Measurements from ENCODE around the gene RUNX2. TPM values are rescaled to one million over a fixed set of nuclear protein-coding genes. Genes with fewer than 3 reads are reported as not detected.

RUNX2 gene
- total and polyA plus RNA-seq, 2 experiments from 2014 or later: 0.66 to 1.7 TPM

DNA sequence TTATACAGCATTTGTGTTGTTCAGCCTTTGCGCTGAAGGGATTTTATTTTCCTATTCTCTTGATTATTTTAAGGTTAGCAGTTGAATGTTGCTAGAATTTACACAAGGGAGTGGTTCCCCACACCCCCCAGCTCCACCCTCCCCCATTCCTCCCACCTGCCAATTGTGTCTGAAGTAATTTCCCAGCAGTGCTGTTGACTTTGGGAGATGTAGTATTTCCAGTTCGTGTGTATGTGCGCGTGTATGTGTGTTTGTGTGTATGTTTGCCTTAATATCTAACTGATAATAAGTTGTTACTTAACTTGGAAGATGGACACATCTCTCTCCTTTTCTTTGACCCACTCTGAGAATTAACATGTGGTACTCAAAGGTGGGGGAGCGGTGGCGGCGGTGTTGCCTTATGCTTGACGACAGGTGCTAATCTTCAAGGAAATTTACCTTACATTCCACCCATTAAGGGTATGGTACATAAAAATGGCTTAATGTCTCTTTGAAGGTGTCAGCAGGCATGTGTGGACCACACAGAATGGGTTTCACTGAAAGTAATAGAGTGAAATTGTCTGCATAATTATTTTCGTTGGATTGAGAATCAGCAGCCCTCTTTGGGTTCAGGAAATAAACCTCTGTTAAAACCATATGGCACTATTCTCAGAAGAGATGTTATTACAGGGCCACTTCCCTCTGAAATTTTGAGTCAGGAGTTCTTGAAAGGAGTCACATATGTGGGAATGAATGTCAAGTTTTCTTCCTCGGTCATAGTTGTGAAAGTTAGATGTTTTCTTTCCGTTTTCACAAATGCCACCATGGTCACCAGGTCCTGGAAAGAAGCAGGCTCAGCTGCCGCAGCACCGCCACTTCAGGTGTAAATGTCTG is 145.2 kb downstream of the RUNX2 start (continued):
- TF ChIP-seq JUNB (IDR thresholded peaks at IDR 0.05; ENCODE audit: unreplicated experiment): no peak
- no peak for TF ChIP-seq EZH2phosphoT487 (IDR thresholded peaks at IDR 0.05; ENCODE audit: unreplicated experiment)
- TF ChIP-seq POLR2AphosphoS5 (IDR thresholded peaks at IDR 0.05; ENCODE audit: low read depth): no peak
- TF ChIP-seq EZH2 (IDR thresholded peaks at IDR 0.05; ENCODE audit: low read depth, unreplicated experiment): no peak
- TF ChIP-seq ZNF331 (CRISPR knock-in tag; IDR thresholded peaks at IDR 0.05; ENCODE audit: low read depth): no peak
- TF ChIP-seq ZNF114 (CRISPR knock-in tag; IDR thresholded peaks at IDR 0.05): no peak
- TF ChIP-seq, protein P1, sequence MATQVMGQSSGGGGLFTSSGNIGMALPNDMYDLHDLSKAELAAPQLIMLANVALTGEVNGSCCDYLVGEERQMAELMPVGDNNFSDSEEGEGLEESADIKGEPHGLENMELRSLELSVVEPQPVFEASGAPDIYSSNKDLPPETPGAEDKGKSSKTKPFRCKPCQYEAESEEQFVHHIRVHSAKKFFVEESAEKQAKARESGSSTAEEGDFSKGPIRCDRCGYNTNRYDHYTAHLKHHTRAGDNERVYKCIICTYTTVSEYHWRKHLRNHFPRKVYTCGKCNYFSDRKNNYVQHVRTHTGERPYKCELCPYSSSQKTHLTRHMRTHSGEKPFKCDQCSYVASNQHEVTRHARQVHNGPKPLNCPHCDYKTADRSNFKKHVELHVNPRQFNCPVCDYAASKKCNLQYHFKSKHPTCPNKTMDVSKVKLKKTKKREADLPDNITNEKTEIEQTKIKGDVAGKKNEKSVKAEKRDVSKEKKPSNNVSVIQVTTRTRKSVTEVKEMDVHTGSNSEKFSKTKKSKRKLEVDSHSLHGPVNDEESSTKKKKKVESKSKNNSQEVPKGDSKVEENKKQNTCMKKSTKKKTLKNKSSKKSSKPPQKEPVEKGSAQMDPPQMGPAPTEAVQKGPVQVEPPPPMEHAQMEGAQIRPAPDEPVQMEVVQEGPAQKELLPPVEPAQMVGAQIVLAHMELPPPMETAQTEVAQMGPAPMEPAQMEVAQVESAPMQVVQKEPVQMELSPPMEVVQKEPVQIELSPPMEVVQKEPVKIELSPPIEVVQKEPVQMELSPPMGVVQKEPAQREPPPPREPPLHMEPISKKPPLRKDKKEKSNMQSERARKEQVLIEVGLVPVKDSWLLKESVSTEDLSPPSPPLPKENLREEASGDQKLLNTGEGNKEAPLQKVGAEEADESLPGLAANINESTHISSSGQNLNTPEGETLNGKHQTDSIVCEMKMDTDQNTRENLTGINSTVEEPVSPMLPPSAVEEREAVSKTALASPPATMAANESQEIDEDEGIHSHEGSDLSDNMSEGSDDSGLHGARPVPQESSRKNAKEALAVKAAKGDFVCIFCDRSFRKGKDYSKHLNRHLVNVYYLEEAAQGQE (IDR thresholded peaks at IDR 0.05; ENCODE audit: unreplicated experiment): no peak

DNA sequence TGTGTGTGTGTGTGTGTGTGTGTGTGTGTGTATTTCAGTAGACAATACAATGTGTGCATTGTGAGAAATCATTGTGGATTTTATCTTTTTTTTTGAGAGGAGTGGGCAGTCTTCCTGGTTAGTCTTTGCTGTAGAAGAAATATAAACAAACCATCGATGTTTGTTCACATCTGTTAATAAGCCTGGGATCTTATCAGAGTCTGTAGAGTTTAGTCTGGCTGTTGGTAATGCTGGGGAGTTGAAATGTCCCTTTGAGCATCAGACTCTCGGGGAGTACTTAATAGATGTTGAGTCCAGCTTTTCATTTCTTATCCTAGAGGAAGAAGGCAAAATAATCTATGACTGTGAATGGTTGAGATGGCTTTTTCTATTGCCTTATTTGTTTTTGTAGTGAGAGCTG is 146.2 kb downstream of the RUNX2 start:
- Histone ChIP-seq H3K79me2 (replicated peaks; ENCODE audit: insufficient read depth) (no peaks in the 10 kb centered on the region), H3K36me3 (ENCODE audit: insufficient read depth) (no peaks in the 10 kb centered on the region), H3K4me1 (ENCODE audit: insufficient read depth) (peaks cover 5% of the 10 kb centered on the region; the same call in 1 of the 2 replicates), H3K4me3 (no peak overlapping the region), H3K27me3 (ENCODE audit: insufficient read depth) (no peaks in the 10 kb centered on the region), H3K4me2 (no peak overlapping the region), H3F3A (replicated peaks; ENCODE audit: low read depth) (no peaks in the 10 kb centered on the region), H3K27ac (ENCODE audit: low read depth) (no peak overlapping the region), H2AFZ (no peak overlapping the region), H4K20me1 (replicated peaks; ENCODE audit: insufficient read depth) (no peaks in the 10 kb centered on the region), H3K9me2 (ENCODE audit: insufficient read depth) (no peaks in the 10 kb centered on the region)
- peaks cover 3% of the 10 kb centered on the region; the same call in 2 of the 3 replicates for H3K4me1 Mint-ChIP-seq
- H3K4me3 Mint-ChIP-seq: no peak overlapping the region
- no peak overlapping the region for H3K27ac Mint-ChIP-seq
- DNase-seq (ENCODE audit: low spot score) (no peak), ATAC-seq (no peak)
- H3K36me3 Mint-ChIP-seq (ENCODE audit: low read depth): no peaks in the 10 kb centered on the region
- no peaks in the 10 kb centered on the region for H3K9me3 Mint-ChIP-seq
- TF ChIP-seq, protein P2, sequence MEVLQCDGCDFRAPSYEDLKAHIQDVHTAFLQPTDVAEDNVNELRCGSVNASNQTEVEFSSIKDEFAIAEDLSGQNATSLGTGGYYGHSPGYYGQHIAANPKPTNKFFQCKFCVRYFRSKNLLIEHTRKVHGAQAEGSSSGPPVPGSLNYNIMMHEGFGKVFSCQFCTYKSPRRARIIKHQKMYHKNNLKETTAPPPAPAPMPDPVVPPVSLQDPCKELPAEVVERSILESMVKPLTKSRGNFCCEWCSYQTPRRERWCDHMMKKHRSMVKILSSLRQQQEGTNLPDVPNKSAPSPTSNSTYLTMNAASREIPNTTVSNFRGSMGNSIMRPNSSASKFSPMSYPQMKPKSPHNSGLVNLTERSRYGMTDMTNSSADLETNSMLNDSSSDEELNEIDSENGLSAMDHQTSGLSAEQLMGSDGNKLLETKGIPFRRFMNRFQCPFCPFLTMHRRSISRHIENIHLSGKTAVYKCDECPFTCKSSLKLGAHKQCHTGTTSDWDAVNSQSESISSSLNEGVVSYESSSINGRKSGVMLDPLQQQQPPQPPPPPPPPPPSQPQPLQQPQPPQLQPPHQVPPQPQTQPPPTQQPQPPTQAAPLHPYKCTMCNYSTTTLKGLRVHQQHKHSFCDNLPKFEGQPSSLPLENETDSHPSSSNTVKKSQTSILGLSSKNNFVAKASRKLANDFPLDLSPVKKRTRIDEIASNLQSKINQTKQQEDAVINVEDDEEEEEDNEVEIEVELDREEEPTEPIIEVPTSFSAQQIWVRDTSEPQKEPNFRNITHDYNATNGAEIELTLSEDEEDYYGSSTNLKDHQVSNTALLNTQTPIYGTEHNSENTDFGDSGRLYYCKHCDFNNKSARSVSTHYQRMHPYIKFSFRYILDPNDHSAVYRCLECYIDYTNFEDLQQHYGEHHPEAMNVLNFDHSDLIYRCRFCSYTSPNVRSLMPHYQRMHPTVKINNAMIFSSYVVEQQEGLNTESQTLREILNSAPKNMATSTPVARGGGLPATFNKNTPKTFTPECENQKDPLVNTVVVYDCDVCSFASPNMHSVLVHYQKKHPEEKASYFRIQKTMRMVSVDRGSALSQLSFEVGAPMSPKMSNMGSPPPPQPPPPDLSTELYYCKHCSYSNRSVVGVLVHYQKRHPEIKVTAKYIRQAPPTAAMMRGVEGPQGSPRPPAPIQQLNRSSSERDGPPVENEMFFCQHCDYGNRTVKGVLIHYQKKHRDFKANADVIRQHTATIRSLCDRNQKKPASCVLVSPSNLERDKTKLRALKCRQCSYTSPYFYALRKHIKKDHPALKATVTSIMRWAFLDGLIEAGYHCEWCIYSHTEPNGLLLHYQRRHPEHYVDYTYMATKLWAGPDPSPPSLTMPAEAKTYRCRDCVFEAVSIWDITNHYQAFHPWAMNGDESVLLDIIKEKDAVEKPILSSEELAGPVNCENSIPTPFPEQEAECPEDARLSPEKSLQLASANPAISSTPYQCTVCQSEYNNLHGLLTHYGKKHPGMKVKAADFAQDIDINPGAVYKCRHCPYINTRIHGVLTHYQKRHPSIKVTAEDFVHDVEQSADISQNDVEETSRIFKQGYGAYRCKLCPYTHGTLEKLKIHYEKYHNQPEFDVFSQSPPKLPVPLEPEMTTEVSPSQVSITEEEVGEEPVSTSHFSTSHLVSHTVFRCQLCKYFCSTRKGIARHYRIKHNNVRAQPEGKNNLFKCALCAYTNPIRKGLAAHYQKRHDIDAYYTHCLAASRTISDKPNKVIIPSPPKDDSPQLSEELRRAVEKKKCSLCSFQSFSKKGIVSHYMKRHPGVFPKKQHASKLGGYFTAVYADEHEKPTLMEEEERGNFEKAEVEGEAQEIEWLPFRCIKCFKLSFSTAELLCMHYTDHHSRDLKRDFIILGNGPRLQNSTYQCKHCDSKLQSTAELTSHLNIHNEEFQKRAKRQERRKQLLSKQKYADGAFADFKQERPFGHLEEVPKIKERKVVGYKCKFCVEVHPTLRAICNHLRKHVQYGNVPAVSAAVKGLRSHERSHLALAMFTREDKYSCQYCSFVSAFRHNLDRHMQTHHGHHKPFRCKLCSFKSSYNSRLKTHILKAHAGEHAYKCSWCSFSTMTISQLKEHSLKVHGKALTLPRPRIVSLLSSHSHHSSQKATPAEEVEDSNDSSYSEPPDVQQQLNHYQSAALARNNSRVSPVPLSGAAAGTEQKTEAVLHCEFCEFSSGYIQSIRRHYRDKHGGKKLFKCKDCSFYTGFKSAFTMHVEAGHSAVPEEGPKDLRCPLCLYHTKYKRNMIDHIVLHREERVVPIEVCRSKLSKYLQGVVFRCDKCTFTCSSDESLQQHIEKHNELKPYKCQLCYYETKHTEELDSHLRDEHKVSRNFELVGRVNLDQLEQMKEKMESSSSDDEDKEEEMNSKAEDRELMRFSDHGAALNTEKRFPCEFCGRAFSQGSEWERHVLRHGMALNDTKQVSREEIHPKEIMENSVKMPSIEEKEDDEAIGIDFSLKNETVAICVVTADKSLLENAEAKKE (CRISPR knock-in tag; IDR thresholded peaks at IDR 0.05): no peak
- H3K27me3 Mint-ChIP-seq (ENCODE audit: insufficient read depth, low read depth, poor library complexity): no peaks in the 10 kb centered on the region
